Fibroblast of mammary gland (primary cell): Measurements from ENCODE around the gene TAPBP.
"Not testable (repeated sequence)": the region's sequence is repeated elsewhere in the genome, so short reads cannot be mapped to it uniquely, and the experiment has no call there.

Source experiments
- DNase-seq: peaks from one replicate; pipeline ENCODE4 v3.0.0-alpha.2; 2010; ENCODE audit warnings: low read depth
- H3K4me3 ChIP-seq: 2 replicates; pipeline ENCODE4 v1.5.1; 2011; ENCODE audit warnings: low read depth, mild to moderate bottlenecking, low read length, moderate library complexity; ENCODE audit not compliant: control insufficient read depth
- TF ChIP-seq, protein P1 (sequence below): conservative IDR thresholded peaks from 2 replicates; pipeline ENCODE4 v1.5.1; 2011; ENCODE audit warnings: low read depth, low read length, inconsistent platforms; ENCODE audit not compliant: control insufficient read depth, insufficient read depth

The TAPBP gene

DNA sequence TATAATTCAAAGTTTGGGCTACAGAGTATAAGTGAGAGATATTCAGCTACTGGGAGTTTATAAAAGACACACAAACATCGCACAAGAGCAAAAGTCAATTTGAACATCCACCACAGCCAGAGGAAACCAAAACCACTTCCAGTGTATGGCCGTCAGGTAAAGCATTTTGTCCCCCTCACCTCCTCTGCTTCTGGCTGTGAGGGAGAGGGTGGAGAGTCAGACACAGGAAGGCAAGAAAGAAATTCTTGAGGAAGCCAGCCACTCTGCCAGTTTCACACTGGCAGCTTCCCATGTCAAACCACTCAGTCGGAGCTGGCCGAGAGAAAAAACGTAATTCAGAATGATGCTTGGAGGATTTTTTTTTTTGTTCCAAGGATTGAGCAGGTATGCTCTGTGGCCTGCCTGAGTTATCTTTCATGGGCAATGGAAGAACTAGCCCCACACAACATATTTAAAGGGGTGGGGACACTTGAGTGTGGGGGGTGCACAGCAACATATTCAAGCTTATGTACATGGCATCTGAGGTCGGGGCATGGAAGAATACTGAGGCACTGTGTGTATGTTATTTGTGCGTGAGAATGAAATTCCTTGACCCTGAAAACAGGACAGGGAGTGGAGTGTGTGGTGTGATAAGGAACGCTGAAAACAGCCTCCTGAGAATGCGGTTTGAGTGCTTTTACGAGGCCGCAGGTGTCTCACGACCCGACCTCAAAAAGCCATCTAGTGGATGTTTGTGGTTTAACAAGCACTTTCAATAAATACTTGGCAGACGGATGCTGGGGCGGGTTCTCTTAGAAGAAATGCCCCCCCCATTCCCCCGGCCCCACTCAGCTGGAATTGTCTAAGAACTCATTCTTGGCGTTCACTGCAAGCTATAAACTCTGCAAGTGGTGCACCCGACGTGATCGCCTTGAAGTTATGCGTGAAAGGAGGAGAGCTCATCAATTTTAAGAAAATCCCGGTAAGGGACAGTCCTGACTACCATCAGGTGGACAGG is 31.1 kb upstream of the TAPBP start:
- peak; percentile 75 for DNase-seq
- TF ChIP-seq, protein P1, sequence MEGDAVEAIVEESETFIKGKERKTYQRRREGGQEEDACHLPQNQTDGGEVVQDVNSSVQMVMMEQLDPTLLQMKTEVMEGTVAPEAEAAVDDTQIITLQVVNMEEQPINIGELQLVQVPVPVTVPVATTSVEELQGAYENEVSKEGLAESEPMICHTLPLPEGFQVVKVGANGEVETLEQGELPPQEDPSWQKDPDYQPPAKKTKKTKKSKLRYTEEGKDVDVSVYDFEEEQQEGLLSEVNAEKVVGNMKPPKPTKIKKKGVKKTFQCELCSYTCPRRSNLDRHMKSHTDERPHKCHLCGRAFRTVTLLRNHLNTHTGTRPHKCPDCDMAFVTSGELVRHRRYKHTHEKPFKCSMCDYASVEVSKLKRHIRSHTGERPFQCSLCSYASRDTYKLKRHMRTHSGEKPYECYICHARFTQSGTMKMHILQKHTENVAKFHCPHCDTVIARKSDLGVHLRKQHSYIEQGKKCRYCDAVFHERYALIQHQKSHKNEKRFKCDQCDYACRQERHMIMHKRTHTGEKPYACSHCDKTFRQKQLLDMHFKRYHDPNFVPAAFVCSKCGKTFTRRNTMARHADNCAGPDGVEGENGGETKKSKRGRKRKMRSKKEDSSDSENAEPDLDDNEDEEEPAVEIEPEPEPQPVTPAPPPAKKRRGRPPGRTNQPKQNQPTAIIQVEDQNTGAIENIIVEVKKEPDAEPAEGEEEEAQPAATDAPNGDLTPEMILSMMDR, result peak; percentile 51
- H3K4me3 ChIP-seq, result no peak overlapping the region

DNA sequence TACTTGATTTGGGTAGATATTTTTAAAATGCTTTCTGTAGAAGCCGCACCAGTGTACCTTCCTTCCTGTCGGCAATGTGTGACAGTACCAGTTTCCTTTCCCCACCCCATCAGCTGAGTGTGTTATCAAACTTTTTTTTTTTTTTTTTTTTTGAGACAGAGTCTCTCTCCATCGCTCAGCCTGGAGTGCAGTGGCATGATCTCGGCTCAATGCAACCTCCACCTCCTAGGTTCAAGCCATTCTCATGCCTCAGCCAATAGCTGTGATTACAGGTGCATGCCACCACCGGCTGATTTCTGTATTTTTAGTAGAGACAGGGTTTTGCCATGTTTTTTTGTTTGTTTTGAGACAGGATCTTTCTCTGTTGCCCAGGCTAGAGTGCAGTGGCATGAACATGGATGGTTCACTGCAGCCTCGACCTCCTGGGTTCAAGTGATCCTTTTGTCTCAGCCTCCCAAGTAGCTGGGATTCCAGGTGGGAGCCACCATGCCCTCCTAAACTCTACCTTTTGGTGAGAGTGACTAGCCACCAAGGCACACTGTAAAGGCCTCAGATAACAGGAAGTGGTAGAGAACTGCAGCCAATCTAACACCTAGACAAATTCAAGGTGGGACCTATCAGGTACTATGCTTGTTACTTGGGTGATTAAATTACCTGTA is 30.2 kb upstream of the TAPBP start:
- TF ChIP-seq, protein P1, result no peak
- DNase-seq, result no peak
- no peak overlapping the region for H3K4me3 ChIP-seq

DNA sequence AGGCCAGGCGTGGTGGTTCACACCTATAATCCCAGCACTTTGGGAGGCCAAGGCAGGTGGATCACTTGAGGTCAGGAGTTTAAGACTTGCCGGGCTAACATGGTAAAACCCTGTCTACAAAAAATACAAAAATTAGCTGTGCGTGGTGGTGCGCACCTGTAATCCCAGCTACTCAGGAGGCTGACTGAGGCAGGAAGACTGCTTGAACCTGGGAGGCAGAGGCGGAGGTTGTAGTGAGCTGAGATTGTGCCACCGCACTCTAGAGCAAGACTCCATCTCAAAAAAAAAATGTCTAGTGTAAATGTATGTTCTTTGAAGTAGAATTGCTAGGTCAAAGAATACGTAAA is 29.7 kb upstream of the TAPBP start:
- not testable (repeated sequence) for DNase-seq, H3K4me3 ChIP-seq

DNA sequence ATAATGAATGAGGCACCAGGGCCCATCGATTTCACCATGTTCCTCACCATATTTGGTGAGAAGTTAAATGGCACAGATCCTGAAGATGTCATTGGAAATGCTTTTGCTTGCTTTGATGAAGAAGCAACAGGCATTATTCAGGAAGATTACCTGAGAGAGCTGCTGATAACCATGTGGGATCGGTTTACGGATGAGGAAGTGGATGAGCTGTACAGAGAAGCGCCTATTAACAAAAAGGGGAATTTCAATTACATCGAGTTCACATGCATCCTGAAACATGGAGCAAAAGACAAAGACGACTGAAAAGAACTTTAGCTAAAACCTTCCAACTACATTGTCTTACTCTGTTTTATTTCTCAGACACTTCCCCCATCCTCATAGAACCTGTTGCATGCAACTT is 25.3 kb upstream of the TAPBP start:
- TF ChIP-seq, protein P1, result no peak
- no peak overlapping the region for H3K4me3 ChIP-seq
- no peak for DNase-seq

DNA sequence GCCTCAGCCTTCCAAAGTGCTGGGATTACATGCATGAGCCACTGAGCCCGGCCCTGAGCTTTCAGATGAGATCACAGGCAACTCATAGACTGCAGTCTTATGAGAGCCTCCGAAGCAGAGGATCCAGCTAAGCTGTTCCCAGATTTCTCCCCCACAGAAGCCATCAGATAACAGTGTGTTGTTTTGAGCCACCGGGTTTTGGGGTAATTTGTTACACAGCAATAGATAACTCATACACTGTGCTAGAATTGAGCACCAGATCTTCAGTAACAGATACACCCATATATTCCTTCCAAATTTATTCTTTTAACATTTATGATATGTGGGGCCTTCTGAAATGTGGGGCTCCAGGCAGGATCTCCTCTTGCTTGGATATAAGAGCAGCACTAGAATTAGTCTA is 22.6 kb upstream of the TAPBP start:
- DNase-seq, result no peak
- TF ChIP-seq, protein P1, result no peak
- no peak overlapping the region for H3K4me3 ChIP-seq

DNA sequence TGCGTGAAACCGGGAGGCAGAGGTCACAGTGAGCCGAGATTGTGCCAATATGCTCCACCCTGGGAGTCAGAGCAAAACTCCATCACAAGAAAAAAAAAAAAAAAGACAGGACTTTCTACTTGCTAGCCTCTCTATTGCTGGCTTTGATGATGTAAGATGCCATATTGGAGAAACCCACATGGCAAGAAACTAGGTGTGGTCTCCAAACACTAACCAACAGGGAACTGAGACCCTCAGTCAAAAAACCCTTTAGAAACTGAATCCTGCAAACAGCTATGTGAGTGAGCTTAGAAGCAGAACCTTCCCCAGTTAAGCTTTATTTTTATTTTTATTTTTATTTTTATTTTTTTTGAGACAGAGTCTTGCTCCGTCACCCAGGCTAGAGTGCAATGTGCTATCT is 22.0 kb upstream of the TAPBP start:
- DNase-seq, result no peak
- H3K4me3 ChIP-seq, result no peak overlapping the region
- TF ChIP-seq, protein P1, result no peak

DNA sequence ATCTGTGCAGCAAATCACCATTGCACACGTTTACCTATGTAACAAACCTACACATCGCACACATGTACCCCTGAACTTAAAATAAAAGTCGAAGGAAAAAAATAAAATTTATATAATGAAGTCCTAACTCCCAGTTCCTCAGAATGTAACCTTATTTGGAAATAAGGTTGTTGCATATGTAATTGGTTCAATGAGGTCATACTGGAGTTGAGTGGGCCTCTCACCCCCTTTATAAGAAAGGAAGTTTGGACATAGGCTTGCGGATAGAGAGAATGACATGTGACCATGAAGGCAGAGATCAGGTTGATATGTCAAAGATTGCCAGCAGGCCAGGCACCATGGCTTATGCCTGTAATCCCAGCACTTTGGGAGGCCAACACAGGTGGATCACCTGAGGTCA is 19.8 kb upstream of the TAPBP start:
- no peak overlapping the region for H3K4me3 ChIP-seq
- TF ChIP-seq, protein P1, result no peak
- DNase-seq, result no peak
